HFFc6 (cell line): ENCODE measurements around the gene GNAO1. TPM values are rescaled to one million over a fixed set of nuclear protein-coding genes. Genes with fewer than 3 reads are reported as not detected.

Experiments
- DNase-seq: peaks from one replicate; pipeline ENCODE4 v3.0.0-alpha.2; 2018
- H3K27ac Mint-ChIP-seq: 2 replicates; pipeline ENCODE4 v1.8.0; 2020; ENCODE audit warnings: mild to moderate bottlenecking, mixed read lengths
- H3K27me3 Mint-ChIP-seq: 2 replicates; pipeline ENCODE4 v1.8.0; 2021; ENCODE audit warnings: mild to moderate bottlenecking, moderate library complexity, mixed read lengths; ENCODE audit not compliant: insufficient read depth
- H3K36me3 Mint-ChIP-seq: 2 replicates; pipeline ENCODE4 v1.8.0; 2021; ENCODE audit warnings: low read depth, mixed read lengths
- H3K4me1 Mint-ChIP-seq: 2 replicates; pipeline ENCODE4 v1.8.0; 2020; ENCODE audit warnings: low read depth, mixed read lengths
- H3K4me3 Mint-ChIP-seq: 2 replicates; pipeline ENCODE4 v1.8.0; 2020; ENCODE audit warnings: mild to moderate bottlenecking, moderate library complexity, mixed read lengths
- H3K9me3 Mint-ChIP-seq: 2 replicates; pipeline ENCODE4 v1.8.0; 2020; ENCODE audit warnings: mild to moderate bottlenecking, mixed read lengths
- CTCF ChIP-seq: fragments of 200-600 bp; sonication (generic); IDR thresholded peaks from 2 replicates; pipeline ENCODE4 v1.5.0; 2021; ENCODE audit warnings: antibody characterized with exemption, mild to moderate bottlenecking
- total RNA-seq, 6 experiments: library from RNA; stranded (reverse); fragmentation: NEBNext Ultra II Directional; extraction: Animal tissue kit (Norgen Biotek cat#: 25700); gene quantifications; 2 replicates in 1 of 6; 3 replicates in 5 of 6; pipeline ENCODE4 v1.2.3, GENCODE V29; 2021

GNAO1 gene
- total RNA-seq, 6 experiments from 2014 or later = 0.07 to 0.48 (median 0.37) TPM; not detected in 1

- no peak for DNase-seq
- TF ChIP-seq CTCF = no peak
- Mint-ChIP-seq H3K27me3 (peaks cover 42% of the 10 kb centered on the region), H3K9me3 (no peaks in the 10 kb centered on the region), H3K27ac (no peak overlapping the region), H3K36me3 (no peaks in the 10 kb centered on the region), H3K4me3 (peak overlapping the region; percentile 8; the same call in 1 of the 2 replicates), H3K4me1 (no peaks in the 10 kb centered on the region)
These were observed 1.1 kb upstream of the GNAO1 start for GRCh38 chr16:56190048-56190676.

DNA sequence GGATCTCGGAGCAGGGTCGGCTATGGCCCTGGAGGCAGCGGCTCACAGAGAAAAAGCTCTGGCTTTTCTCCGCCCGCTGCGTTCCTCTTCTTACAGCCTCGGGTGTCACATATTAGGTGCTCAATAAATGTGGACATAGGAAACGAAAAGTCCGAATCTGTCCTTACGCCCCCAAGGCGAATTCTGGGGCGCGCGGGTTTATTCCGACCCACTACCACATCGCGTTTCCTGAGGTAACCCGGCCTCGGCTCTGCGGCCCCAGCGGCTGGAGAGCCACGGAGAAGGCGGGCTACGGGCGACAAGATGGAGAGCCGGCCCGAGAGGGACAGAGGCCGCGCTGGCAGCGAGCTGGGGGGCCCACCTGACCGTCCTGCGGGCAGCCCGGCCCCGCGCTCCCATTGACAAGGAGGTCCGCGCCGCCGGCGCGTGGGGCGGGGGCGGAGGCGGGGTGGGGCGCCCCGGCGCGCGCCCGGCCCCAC is 573 bp upstream of the GNAO1 start:
- DNase-seq = no peak
- H3K27me3 Mint-ChIP-seq = peaks cover 46% of the 10 kb centered on the region
- H3K36me3 Mint-ChIP-seq = no peaks in the 10 kb centered on the region
- no peak overlapping the region for H3K27ac Mint-ChIP-seq
- no peaks in the 10 kb centered on the region for H3K4me1 Mint-ChIP-seq
- peak overlapping the region; percentile 56 for H3K4me3 Mint-ChIP-seq
- TF ChIP-seq CTCF = no peak
- H3K9me3 Mint-ChIP-seq = no peaks in the 10 kb centered on the region

DNA sequence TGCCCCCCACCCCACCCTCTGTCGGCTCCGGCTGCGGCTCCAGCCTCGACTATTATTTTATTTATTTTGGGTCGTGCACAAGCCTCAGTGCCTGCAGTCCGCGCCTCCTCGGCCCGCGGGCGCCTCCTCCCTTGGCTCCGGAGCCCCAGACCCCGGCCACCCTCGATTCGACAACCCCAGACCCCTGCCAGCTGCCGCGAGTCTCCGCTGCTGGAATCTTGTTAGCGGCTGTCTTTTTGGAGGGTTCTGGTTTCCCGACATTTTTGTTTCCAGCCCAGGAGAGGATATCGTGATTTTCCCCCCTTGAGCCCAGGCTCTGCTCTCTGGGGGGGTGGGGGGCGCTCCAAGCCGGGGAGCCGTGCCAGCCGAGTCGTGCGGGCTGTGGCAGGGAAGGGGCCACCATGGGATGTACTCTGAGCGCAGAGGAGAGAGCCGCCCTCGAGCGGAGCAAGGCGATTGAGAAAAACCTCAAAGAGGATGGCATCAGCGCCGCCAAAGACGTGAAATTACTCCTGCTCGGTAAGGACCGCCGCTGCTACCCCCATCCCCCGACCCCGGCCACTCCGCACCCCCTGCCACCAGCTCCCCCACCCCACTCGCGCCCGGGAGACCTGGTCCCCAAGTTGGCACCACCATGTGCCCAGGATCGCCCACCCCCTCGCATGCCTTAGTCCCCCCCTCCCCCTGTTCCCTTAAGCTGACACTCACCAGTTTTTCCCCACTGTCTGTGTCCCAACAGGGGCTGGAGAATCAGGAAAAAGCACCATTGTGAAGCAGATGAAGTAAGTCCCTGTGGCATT is 746 bp downstream of the GNAO1 start:
- peak overlapping the region; percentile 36 for H3K4me3 Mint-ChIP-seq
- H3K27ac Mint-ChIP-seq = no peak overlapping the region
- TF ChIP-seq CTCF = no peak
- no peaks in the 10 kb centered on the region for H3K36me3 Mint-ChIP-seq
- H3K27me3 Mint-ChIP-seq = peaks cover 49% of the 10 kb centered on the region
- DNase-seq = no peak
- no peaks in the 10 kb centered on the region for H3K9me3 Mint-ChIP-seq
- H3K4me1 Mint-ChIP-seq = no peaks in the 10 kb centered on the region

DNA sequence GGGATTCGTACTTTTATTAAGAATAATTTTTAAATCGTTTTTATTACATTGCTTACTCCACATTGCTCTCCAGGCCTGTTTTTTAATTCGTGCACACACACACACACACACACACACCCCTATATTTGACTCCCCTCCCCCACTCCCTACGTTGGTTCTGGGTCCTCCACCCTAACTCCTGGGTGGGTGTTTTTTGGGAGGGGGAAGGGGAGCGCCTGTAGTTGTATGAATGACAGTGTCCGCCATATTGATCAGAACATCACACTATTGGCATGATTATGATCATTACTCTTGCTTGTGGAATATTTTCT is 1.3 kb downstream of the GNAO1 start:
- Mint-ChIP-seq H3K36me3 (no peaks in the 10 kb centered on the region), H3K4me1 (no peaks in the 10 kb centered on the region), H3K27ac (no peak overlapping the region), H3K9me3 (no peaks in the 10 kb centered on the region), H3K4me3 (no peak overlapping the region), H3K27me3 (peaks cover 52% of the 10 kb centered on the region)
- no peak for DNase-seq
- TF ChIP-seq CTCF = no peak

GRCh38 chr16:56192986-56193945 is 2.0 kb downstream of the GNAO1 start:
- TF ChIP-seq CTCF = no peak
- no peaks in the 10 kb centered on the region for H3K4me1 Mint-ChIP-seq
- H3K27ac Mint-ChIP-seq = no peak overlapping the region
- no peak for DNase-seq
- H3K27me3 Mint-ChIP-seq = peaks cover 54% of the 10 kb centered on the region
- H3K4me3 Mint-ChIP-seq = no peak overlapping the region
- H3K9me3 Mint-ChIP-seq = no peaks in the 10 kb centered on the region
- H3K36me3 Mint-ChIP-seq = no peaks in the 10 kb centered on the region
